ENCODE results near the gene PCSK6.
"Not testable (repeated sequence)": the region's sequence is repeated elsewhere in the genome, so short reads cannot be mapped to it uniquely, and the experiment has no call there.

Gene PCSK6

DNA sequence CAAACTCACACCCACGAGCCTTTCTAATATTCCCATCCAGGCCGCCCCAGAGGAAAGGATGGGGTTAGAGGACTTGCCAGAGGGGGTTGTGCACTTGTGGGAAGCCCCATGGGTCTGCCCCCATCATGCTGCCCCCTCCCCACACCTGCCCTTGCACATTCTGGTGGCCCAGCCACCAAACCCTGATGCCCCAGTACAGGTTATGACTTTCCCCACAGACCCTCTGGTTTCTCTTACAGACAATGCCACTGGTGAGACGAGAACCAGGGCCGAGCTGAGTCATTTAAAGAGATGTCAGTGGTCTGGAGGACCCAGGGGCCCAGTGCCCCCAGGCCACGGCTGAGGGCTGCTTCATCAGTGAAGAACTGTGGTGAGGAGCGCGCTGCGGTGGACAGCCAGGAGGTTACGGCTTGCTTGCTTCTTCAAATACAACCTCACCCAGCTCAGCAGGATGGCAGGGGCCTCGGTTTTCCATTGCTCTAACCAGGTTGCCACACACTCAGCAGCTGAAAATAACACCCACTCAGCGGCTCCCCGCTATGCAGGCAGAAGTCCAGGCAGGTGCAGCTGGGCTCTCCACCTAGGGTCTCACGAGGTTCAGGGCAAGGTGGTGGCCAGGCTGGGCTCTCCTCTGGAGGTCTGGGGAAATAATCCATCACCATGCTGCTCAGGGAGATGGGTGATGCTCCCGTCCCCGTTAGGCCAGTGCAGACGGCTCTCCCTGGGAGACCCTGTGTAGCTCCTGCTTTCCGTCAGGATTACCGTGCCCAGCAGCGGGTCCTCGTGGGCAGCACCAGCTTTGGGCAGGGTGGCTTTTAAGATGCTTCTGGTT is 180.7 kb downstream of the PCSK6 start:
- DNase-seq (ENCODE audit: low read depth): no peak

GRCh38 chr15:101307897-101308603 is 181.5 kb downstream of the PCSK6 start:
- no peak for DNase-seq (ENCODE audit: low read depth)

DNA sequence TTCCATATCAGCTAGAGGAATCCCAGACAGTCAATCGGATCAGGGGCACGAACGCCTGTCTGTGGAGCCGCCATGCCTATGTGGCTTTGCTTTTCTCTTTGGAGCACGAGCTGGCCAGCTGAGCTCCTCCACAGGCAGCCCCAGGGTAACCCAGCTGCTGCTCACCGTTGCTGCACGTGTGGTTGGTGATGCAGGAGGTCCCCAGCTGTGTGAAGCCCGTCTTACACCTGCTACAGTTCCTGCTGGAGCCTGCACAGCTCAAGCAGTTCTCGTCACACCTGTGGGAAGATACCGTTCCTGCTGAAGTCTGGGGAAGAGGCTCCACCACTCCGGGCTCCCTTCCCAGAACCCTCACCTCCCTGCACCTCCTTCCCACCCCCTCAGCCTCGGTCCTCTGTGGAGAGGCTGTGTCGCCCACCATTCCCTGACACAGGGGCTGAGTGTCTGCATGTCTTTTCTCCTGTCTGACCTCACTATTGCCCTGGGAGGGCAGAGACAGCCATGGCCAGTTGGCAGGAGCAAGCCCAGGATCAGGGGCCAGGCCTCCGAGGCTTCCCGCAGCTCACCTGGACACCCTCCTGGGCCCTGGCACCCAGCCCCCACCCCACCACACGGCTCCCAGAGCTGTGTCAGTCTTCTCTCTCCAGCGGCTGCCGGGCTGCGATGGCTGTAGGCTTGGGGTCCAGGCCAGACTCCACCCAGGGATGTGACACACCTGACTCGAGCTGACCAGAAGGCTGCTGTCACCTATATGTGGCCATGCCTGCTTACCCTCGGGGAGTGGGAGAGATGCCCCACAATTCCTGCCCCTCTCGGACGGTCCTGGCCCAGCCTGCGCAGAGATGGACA is 182.2 kb downstream of the PCSK6 start:
- no peak for DNase-seq (ENCODE audit: low read depth)

- DNase-seq (ENCODE audit: low read depth): no peak
Observed at GRCh38 chr15:101306341-101307047, 183.0 kb downstream of the PCSK6 start.

DNA sequence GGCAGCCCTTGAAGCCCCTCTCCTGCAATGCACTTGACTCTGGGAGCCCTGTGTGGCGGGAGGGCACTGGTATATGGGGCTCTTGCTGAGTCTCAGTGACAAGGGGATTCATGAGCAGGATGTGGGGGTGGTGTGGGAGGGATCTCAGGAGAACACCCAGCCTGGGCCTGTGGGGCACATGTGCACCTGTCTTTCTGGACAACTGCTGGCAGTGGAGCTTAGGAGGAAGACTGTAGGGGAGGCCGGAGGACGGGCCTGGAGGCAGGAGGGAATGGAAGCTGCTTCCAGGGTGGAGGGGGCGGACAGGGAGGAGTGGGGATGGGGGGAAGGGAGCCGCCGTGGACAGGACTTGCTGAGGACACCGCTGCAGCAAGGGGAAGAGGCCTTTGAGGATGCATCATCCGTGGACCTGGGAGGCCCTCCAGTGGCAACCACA is 183.7 kb downstream of the PCSK6 start:
- no peak for DNase-seq (ENCODE audit: low read depth)

DNA sequence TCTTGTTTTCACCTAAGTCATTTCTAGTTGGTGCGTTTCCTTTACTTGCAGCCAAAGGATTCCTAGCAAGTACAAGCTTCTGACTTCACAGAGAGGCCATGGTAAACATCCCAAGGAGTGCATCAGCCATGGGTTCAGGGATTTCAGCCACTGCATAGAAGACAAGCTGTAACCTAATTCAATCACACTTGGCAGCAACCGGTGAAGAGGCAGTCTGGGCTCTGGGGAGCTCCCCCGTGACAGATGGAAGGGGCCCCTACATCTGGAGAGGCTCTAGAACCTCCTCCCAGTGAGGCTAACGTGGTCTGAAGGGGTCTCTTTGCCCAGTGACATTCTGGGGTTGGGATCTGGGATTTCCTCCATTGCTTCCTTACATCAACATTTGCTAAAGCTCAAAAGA is 186.1 kb downstream of the PCSK6 start:
- DNase-seq (ENCODE audit: low read depth): no peak

- peak; percentile 66 for DNase-seq (ENCODE audit: low read depth)
Observed at GRCh38 chr15:101296418-101297405, 192.8 kb downstream of the PCSK6 start.

- DNase-seq (ENCODE audit: low read depth): peak; percentile 42
Observed at GRCh38 chr15:101295607-101296161, 193.8 kb downstream of the PCSK6 start.

DNA sequence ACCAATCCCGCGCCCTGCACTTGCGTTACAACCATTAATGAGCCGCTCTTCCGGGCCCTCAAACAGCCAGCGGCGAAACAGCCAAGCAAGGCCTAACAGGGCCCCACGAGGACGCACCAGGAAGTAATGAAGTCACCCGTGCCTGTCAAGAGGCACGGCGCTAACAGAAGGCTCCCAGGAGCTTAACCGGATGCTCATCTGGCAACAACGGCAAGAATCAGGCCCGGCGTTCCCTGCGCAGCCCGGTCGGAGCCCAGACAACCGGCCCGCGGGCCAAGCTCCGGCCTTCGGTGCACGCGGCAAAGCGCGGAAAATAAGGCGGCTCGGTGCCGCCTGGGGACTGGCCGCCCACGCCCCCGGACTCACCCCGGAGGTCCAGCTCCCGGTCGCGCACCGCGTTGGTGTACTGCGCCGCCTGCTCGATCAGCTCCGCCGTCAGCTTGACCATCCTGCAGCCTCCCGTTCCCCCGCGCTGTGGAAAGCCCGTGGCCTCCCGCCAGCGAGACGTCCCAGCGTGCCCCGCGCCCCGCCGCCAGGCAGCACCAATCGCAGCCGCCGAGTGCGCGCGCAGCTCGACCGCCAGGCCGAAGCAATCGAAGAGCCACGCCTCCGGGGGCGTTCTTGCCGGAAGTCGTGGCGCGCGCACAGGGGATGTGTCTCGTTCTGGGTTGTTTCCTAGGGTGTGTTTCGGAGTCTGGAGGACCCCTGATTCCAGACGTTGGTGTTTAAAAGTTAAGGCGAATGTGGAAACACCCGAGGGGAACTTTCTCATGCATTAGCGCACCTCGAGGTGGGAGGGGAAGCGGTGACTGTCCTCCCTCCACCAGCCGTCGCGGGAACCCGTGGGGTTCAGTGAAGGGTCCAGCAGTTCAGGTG is 194.5 kb downstream of the PCSK6 start, which contains the start of gene SNRPA1:
TSS of gene SNRPA1 (minus strand) at position 518 of the 876 bp plus-strand sequence. CDS start at position 448, 70 bp downstream.
- peak; percentile 98 for DNase-seq (ENCODE audit: low read depth)

- DNase-seq (ENCODE audit: low read depth): no peak
Observed at GRCh38 chr15:101293122-101293521, 196.4 kb downstream of the PCSK6 start.

DNA sequence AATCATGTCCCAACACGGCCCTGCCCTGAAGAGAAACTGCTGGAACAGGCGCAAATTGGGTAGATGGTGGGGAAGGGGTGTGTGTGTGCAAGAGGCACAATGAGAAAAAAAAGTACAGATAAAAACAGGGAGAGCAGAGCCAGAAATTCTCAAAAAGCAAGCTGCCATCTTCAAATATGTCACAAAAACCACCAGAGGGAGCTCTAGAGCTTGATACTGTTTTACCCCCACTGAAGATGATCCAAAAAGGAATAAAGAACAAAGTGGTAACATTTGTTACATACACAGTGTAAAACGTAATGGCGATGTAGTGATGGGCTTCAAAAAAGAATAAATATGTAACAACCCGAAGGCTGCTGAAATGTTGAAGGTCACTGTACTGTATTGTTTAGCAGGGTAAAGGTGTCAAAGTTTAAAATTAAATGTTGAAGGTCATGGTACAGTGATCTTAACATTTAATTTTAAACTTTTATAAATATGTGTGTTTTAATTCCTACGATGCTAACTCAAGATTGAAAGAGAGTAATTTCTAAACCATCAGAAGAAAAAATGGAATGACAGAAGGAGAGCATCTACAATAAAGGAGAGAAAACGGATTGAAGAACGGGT is 200.5 kb downstream of the PCSK6 start:
- peak; percentile 57 for DNase-seq (ENCODE audit: low read depth)

- not testable (repeated sequence) for DNase-seq (ENCODE audit: low read depth)
Observed at GRCh38 chr15:101287342-101287741, 202.2 kb downstream of the PCSK6 start.

DNA sequence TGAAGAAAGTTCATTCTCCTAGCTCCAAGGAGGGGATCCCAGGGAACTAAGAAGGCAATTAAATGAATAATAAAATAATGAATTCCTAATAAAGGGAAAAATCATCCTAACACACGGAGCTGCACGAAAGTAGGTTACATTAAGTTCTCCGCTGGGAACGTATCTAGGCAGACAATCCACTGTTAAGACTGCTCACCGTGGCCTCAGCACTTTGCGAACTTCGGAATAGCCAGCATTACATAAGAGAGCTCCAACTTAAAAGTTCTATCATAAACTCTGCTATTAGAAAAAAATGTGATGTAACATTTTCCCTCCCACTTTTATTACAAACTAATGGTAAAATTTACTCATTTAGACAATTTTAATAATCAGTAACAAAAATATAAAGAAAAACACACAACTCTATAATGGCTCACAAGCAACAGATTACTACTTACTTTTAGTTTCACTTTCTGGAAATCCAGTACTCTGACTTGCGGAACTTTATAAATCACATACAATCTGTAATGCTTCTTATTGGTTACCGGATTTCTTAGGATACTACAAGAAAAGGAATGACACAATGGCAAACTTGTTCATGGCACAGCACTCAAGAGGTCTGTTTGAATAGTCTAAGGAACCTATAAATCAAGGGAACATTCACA is 202.9 kb downstream of the PCSK6 start:
- no peak for DNase-seq (ENCODE audit: low read depth)

DNA sequence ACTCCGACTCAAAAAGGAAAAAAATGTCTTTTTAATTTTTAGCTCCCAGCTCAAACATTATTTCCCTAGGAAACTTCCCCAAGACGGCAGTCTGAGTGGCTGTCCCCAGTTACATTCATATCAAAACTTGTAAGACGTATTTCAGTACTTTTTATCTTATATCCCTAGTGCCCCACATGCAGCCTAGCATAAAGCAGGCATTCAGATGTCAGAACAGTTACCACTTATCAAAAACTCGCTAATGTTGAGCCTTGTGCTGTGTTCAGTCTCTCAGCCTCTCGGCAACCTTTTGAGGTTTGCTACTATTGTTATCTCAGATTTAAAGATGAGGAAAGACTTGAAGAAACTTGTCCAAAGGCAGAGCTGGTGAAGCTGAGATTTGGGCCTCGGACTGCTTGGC is 205.6 kb downstream of the PCSK6 start:
- DNase-seq (ENCODE audit: low read depth): no peak

DNA sequence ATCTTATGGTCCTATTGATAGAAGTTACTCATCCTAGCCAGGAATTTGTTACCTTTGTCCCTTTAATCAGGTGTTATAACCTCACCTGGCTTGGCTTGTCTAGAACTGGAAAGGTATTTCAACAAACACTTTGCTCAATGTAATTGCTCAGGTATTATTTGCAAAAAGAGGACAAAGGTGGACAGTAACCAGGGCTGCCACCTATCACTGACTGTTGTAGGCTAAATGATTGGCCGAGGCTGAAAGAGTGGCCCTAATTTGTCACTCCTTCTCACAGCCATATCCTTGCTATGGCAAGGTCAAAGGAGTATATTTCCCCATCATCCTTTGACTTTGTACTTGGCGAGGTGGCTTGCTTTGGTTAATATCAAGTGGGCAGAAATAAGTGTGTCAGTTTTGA is 209.5 kb downstream of the PCSK6 start:
- no peak for DNase-seq (ENCODE audit: low read depth)

- no peak for DNase-seq (ENCODE audit: low read depth)
Observed at GRCh38 chr15:101277943-101278564, 211.5 kb downstream of the PCSK6 start.

DNA sequence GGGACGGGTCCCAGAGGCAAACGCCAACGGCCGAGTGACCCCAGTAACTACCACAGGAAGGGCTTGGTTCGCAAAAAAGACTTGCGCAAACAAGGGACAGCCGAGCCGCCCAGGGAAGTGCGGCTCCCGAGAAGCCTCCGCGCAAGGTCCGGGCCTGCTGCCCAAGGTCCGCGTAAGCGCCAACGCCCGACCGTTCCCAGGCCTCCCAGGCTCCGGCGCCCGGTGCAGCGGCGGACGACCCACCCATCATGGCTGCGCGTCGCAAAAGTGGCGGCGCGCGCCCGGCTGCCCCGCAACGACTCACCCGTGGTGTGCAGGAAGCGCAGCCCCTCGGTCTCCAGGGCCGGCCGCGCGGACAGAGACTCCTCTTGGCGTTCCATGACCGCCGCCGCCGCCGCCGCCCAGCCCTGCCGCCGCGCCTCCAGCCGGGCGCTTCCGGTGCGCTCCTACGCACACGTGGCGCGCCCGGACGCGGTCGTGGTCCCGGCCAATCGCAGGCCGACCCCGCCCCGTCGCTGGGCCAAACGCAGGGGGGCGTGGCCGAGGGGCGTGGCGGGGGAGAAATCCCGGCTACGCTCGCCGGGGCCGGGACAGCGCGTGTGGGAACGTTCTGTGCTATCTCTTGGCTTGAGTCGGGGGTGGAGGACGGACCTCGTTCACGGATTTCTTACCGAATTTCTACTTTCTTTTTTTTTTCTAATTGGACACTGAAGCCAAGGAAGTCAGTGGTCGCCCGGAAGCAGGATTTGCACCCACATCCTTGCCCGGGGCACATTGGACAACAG is 212.3 kb downstream of the PCSK6 start, which contains the start of gene SELENOS:
TSS of gene SELENOS (minus strand) at position 448 of the 785 bp plus-strand sequence. CDS start at position 380, 68 bp downstream.
- peak; percentile 91 for DNase-seq (ENCODE audit: low read depth)
